NCI-H146 treated with DMSO at 0.1 percent for 48 hours (cell line): ENCODE measurements around the gene PTRH2.

Experiments
- DNase-seq: peaks from one replicate; lab custom pipeline; 2025; ENCODE audit not compliant: unreplicated experiment; lab: John Stamatoyannopoulos, UW

The PTRH2 gene

DNA sequence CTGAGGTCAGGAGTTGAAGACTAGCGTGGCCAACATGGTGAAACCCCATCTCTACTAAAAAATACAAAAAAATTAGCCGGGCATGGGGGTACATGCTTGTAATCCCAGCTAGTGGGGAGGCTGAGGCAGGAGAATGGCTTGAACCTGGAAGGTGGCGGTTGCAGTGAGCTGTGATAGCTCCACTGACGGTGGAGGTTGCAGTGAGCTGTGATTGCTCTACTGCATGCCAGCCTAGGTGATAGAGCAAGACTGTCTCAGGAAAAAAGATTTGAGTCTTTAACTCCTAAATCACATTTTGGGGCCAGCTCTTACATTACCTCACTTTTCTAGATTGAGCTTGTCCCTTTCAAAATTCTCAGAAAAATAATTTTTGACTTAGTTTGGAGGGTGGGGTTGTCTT, 15.4 kb upstream of the PTRH2 start:
- DNase-seq, result no peak

DNA sequence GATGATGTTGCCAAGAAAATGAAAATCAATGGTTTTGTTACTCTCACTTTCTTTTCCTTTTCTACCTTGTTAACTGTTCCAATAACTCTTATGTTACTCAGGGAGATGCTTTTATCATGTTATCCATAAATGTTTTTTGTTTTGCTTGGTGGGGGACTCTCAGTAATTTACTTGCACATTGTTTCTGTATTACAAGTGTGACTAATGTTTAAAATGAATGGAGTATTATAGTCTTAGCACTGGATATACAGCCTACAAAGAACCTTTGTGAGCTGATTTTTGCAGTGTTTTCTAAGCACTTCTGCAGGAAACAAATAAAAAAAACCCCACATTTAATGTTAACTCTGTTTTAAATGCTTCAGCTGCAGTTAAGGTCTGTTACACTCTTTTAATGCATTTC, 12.3 kb upstream of the PTRH2 start:
- DNase-seq, result no peak

DNA sequence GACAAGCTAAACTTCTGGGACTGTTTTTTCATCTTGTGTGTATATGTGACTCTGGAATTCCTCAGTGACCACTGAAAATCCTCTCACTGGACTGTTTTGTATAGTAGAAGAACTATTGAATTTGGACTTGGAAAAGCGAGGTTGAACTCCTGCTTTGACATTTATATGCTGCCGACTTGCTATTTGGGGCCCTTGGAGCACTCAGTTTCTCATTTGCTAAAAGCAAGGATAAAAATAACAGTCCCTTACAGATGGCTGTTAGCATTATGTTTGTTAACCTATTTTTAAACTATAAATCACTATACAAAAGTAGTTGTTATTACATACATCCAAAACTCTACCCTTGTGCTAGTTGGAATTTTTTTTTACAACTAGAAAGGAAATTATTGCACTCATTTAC, 9.2 kb upstream of the PTRH2 start:
- no peak for DNase-seq

DNA sequence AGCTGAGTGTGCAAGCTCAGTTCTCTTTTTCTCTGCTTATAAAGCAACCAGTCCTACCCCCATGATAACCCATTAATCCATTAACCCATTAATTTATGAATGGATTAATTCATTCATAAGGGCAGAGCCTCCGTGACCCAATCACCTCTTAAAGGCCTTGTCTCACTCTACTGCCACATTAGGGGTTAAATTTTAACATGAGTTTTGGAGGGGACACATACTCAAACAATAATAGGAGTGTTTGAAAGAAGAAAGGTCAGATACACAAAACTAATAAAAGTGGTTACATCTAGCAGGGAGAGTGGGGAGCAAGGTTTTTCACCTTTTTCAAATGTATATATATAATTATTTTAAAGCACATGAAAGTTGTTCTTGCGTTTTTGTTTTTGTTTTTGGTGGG, 7.0 kb upstream of the PTRH2 start:
- no peak for DNase-seq

DNA sequence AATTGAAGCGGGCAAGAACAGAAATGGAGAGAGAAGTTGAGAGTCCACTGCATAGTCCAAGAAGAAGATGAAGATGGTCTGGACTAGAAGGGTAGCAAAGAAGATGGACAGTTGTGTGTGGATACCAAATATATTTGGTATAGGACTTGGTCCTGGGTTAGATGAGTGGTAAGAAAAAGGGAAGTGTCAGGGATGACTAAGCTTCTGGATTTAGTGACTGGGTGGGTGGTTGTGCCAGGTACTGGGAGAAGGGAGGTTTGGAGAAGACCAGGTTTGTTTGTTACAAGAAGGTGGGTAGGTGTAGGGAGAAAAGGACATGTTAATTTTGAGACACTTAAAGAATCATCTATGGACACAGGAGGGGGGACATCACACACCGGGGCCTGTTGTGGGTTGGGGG, 5.6 kb upstream of the PTRH2 start:
- DNase-seq, result no peak

DNA sequence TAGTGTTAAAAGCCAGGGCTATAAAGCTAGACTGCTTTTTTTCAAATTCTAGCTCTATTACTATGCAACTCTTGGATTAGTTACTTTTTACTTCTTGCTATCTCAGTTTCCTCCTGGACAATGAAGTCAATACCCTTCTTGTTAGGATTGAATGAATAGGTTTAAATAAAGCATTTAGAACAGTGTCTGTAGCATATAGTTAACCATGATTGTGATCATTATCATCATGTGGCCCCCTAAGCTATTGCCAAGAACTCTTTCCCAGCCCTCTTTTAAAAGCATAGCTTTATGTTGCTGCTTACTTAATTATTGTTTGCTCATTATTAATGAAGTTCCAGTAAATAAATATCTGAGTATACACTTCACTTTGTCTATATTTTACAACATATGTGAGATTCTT, 4.7 kb upstream of the PTRH2 start:
- no peak for DNase-seq

DNA sequence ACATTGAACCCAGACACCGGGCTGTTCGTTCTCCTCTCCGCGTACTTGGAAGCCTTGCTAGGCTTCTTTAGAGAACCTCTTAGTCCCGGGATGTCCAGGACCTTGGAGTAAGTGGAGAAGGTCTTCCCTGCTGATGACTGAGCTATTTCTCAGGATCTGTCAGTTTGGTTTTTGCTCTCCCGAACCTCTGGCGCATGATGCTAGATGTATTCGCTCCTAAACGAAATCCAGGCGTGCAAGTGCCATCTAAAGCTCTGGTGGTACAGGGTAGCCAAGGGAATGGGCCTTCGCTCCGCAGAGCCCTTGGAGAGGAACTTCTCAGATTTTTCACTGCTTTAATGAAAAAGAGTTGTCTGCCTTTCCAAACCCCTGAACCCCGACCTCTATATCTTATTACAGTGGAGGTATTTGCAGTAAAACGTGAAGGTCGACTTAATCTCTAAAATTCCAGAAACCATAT, 771 bp upstream of the PTRH2 start:
- DNase-seq, result no peak

DNA sequence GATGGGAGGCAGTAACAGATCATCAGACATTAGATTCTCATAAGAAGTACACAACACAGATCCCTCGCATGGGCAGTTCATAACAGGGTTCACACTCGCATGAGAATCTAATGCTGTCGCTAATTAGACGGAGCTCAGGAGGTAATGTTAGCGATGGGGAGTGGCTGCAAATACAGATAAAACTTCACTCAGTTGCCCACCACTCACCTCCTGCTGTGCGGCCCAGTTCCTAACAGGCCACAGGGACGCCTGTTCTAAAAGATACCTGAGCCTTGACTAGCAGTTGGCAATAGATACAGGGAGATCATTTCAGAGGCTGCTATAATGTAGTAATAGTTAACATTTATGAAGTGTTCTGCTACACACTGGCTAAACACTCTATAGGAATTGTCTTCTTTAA, 4.9 kb downstream of the PTRH2 start:
- DNase-seq, result no peak

DNA sequence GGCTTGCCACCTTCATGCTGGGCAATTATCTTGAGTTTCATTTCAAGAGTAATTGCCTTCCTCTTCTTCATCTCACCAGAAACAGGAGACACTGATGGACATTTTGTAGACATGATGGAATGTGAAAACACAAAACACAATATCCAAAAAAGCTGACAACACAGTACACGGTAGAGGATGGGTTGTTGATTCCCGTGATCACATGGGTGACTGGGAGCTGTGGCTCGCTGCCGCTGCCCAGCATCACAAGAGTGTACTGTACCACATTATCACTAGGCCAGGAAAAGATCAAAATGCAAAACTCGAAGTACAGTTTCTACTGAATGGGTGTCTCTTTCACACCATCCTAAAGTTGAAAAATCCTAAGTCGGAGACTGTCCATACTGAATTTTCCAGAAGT, 7.4 kb downstream of the PTRH2 start:
- DNase-seq, result no peak

DNA sequence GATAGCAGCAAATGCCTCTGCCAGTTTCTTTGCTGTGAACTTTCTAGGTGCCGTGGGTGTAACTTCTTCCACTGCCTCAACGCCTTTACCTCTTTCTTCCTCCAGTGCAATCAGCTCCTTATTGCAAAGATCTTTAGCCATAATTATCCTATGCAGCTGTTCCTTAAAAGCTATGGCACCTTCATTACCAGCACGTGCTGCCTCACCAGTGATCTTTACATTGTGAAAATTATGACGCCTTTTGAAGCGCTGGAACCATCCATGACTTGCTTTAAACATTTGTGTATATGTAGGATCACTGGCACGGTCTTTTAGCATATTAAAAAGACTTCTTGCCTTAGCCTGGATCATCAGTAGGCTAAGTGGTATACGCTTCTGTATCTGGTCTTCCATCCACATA, 8.0 kb downstream of the PTRH2 start:
- no peak for DNase-seq

DNA sequence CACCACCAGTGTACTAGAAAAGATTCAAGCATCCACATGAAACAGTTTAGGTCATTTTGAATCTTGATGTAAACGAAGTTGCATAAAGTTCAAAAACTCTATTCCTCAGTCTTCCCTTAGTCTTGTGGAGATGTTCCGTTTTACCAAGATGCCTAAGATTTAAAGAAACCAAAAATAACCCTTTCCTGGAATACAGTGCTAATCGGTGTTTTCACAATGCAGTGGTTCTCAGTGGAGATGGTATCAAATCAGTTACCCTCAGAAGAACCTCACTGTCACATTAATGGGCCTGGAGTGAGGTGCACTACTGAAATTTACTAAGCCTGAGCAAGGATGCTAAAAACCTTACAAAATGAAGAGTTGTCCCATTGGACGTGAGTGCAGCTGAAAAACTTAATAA, 9.1 kb downstream of the PTRH2 start:
- DNase-seq, result no peak

DNA sequence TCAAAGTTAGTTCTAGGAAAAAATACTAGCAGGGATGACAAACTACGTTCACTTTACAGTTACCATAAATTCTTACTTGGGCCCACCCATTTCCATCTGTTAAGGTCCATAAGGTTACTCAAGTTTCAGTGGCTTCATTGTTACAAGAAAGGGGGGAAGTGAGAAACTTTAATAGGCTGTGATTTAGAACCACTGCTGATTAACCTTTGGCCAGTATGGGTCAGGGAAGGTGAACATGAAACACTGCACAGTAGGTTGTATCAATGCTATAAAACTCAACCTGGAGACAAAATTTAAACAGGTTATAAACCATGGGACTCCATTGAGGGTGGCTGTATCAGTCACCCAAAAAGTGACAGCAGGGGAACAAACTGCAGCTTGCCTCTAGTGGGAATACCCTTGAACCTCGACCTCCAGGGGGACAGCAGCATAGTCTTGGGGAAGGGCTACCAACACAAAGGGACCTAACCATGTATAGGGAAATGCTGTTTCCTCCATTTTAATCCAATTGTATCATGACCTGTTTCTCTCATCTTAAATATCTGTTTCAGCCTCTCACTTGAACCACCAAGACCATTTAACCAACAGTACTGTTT, 10.4 kb downstream of the PTRH2 start:
- no peak for DNase-seq

DNA sequence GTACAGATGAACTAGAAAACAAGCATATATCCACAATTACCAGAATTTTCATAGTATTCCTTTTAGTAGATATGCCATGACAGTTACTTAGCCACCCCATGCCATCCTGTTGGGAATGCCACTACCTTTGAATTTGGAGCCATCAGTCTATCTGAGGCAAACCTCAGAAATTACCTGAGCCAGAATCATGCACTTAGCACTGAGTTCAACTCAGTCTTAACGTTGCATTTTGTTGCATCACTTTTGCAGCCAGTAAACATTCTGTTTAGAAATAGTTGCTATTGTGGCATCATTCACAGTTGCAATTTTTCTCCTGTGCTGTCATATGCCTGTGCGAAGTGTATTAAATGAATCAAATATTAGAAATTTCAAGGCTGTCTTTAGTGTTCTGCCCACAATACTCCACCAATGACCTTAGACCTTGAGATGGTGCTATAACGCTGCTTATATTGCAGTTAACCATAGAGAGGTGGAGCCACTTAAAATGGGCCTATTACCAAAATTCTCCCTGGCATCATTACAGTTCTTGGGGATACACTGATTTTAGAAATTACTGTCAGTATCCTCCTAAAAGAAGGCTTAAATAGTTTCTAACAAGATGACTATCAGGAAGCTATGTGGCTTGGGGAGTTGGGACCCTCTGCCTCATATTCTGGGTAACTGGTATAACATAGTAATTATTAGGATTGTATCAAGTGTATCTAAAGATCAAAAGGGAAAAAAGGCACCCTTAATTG, 11.1 kb downstream of the PTRH2 start:
- DNase-seq, result no peak

DNA sequence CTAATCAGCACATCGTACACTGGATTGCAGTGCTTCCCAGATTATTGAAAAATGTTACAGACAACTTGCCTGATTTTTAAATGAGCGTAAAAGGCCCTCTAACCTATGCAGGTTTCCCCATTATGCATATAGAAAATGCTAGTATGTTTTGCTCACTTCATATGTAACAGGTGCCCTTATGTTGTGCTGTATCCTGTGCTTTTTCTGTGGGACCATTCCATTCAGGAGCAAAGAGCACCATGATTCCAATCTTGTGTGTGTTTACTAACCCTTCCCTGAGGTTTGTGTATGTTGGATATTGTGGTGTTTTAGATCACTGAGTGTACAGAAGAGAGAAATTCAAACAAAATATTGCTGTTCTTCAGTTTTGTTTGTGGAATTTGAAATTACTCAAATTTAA, 12.9 kb downstream of the PTRH2 start:
- DNase-seq, result no peak

DNA sequence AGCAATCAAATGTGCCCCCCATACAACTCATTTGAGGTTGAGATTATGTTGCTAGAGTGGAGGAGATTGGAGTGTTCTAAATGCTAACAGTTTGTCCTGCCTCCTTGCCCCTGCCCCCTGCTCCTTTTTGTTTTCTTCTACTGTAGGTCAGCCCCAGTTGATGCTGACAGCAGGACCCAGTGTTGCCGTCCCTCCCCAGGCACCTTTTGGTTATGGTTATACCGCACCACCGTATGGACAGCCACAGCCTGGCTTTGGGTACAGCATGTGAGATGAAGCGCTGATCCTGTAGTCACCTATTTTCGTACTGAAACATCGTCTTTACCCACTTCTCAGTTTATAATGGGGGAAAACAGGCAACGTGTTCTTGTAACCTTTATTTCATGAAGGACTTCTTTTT, 13.6 kb downstream of the PTRH2 start:
- no peak for DNase-seq

DNA sequence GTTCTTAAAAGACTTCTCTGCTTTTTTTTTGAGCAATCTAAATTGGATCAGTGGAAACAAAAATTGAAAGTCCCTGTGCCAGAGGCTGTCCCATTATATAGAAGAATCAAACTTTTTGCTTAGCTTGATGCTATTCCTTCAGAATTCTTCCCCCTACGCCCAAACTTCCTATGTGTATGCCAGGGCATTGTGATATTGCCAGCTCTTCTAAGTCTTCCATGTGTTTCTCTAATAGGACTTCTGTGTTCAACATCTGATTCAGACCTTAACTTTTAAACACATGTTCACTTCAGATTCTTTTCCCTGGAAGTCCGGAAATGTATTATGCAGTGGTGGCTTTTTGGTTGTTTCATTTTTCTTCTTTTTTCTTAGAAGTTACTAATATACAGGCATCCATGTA, 18.7 kb downstream of the PTRH2 start:
- DNase-seq, result no peak

DNA sequence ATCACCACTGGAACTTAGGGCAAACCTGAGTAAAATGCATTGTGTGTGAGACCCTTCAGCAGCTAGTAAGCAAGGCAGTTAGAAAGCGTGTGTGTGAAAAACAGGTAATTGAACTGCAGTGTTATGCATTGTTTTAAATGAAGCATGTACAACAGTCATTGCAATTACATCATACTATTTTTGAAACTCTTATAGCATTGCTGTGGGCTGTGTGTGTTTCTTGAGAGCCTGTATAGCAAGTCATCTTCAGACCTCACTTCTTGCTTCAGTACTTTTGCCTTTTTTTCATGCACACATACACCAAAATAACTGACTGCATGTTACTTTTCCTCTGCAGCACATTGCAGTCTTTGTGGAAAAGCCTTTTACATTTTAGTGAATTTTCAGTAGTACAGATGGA, 19.2 kb downstream of the PTRH2 start:
- no peak for DNase-seq

DNA sequence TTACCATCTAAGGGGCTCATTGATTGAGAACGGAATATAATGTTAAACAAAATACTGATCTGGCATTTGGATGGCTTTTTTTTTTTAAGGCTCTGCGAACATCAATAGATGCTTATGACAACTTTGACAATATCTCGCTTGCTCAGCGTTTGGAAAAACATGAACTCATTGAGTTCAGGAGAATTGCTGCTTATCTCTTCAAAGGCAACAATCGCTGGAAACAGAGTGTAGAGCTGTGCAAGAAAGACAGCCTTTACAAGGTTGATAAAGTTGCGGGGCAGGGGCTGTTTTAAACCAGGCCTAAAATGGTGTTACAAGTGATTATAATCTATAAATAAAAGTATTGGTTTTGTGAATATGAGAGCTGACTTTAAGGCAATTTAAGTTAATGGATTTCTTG, 22.3 kb downstream of the PTRH2 start:
- no peak for DNase-seq

DNA sequence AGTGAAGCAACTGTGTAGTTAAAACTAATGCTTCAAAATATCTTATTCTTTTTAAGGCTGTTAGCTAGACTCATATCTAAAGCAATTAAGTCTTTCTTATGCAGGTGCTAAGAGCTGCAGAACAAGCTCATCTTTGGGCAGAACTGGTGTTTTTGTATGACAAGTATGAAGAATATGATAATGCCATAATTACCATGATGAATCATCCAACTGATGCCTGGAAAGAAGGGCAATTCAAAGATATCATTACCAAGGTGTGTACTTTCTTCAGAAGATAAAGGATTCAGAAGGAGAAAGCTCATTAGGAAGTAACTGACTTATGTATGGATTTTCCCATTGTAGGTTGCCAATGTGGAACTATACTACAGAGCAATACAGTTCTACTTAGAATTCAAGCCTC, 23.9 kb downstream of the PTRH2 start:
- no peak for DNase-seq

DNA sequence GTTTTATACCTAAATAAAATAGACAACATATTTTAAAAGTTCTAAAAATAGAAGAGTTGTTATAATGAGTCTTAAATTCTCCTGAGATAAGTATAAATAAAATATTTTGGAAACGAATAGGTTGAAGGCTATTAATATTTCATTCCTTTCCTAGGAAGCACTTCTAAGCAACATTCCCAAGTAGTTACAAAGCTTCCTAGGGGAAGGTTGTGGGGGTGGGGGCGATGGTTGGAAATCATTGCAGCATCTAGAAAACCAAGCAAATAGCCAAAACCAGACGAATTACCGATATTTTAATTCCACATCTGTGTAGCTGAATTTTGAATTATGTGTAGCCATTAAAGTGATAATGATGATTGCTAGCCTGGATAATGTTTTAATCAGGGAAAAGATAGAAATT, 26.9 kb downstream of the PTRH2 start:
- DNase-seq, result no peak

DNA sequence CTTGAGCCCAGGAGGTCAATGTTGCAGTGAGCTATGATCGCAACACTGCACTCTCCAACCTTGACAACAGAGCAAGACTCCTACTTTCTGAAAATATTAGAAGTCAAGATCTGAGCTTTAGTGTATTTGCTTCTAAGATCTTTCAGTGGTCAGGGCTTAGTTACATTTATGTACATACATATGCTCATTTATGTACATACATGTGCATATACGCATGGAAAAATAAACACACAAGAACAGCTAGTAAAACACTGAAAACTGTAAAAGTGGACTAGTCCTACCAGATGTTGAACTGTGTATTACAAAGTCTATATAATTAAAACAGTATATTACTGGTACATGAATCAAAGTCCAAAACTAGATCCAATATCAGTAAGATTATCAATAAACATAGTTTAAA, 28.3 kb downstream of the PTRH2 start:
- no peak for DNase-seq

DNA sequence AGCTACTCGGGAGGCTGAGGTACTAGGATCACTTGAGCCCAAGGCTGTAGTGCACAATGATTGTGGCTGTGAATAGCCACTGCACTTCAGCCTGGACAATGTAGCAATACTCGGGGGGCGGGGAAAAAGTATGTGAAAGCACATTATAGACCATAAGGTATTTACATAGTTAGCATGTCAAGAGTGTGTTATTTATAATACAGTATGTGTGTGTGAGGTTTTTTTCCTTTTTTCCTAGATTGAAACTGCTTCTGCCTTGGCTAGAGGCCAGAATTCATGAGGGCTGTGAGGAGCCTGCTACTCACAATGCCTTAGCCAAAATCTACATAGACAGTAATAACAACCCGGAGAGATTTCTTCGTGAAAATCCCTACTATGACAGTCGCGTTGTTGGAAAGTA, 30.5 kb downstream of the PTRH2 start:
- no peak for DNase-seq

DNA sequence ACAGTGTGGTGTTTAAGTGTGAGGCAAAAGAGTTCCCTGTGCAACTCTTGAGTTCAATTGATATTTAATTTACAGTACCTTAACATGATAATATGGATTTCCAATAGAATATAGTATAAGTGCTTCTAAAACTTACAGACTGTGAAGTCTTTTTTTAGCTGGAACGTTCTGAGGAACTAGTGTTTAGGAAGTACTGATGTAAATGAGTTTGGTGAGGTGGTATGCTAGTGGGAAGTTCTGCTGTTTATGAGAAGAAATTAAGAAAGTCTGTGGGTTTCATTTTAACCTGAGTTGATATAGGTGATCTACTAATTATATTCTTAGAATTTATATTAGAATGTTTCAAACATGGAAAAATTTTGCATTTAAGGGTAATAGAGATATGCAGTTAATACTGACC, 32.0 kb downstream of the PTRH2 start:
- DNase-seq, result no peak
